HepG2 (cell line): Measurements from ENCODE around the gene PLXNA1. TPM values are rescaled to one million over a fixed set of nuclear protein-coding genes. Genes with fewer than 3 reads are reported as not detected.

Source experiments
- FOXK1 ChIP-seq: sonication (generic); formaldehyde crosslinking; IDR thresholded peaks from 2 replicates; pipeline ENCODE4 v1.4.0; 2020; ENCODE audit warnings: low read depth, missing genetic modification reagents, borderline replicate concordance
- HOXA5 ChIP-seq: sonication (generic); formaldehyde crosslinking; IDR thresholded peaks from 2 replicates; pipeline ENCODE4 v1.4.0; 2020; ENCODE audit warnings: missing genetic modification reagents
- KAT8 ChIP-seq: IDR thresholded peaks from 2 replicates; pipeline ENCODE4 v1.6.1; 2016; ENCODE audit warnings: missing genetic modification reagents, missing compliant biosample characterization
- MAFK ChIP-seq, 2 experiments: IDR thresholded peaks in 1 of 2; conservative IDR thresholded peaks in 1 of 2; 2 replicates each; pipeline ENCODE4 v1.6.1; 2011; ENCODE audit warnings: improper control_type of control experiment in 2 of 2, low read length in 2 of 2
- MEIS2 ChIP-seq: sonication (generic); formaldehyde crosslinking; IDR thresholded peaks from 2 replicates; pipeline ENCODE4 v1.9.0; 2021; ENCODE audit warnings: mild to moderate bottlenecking, missing genetic modification reagents
- NR1H2 ChIP-seq: sonication (generic); formaldehyde crosslinking; IDR thresholded peaks from 2 replicates; pipeline ENCODE4 v1.8.1; 2022; ENCODE audit warnings: low read depth, missing genetic modification reagents, borderline replicate concordance
- PHF21A ChIP-seq: sonication (generic); formaldehyde crosslinking; IDR thresholded peaks from 2 replicates; pipeline ENCODE4 v1.5.0; 2020; ENCODE audit warnings: mild to moderate bottlenecking, missing genetic modification reagents
- RARA ChIP-seq: IDR thresholded peaks from 2 replicates; pipeline ENCODE4 v1.6.1; 2016; ENCODE audit warnings: missing genetic modification reagents, missing compliant biosample characterization
- RFXANK ChIP-seq: IDR thresholded peaks from 2 replicates; pipeline ENCODE4 v1.6.1; 2016
- SMAD9 ChIP-seq: sonication (generic); formaldehyde crosslinking; IDR thresholded peaks from 2 replicates; pipeline ENCODE4 v1.5.1; 2020; ENCODE audit warnings: mild to moderate bottlenecking, missing genetic modification reagents
- SNAI1 ChIP-seq: sonication (generic); formaldehyde crosslinking; IDR thresholded peaks from 2 replicates; pipeline ENCODE4 v1.5.0; 2020; ENCODE audit warnings: mild to moderate bottlenecking, missing genetic modification reagents, borderline replicate concordance
- SRSF1 ChIP-seq: fragments of 200-400 bp; formaldehyde crosslinking; optimal IDR thresholded peaks from 2 replicates; pipeline ENCODE3; 2017; ENCODE audit warnings: mild to moderate bottlenecking, low read depth, low read length, moderate library complexity
- SRSF4 ChIP-seq: fragments of 200-400 bp; formaldehyde crosslinking; IDR thresholded peaks from one replicate; pipeline ENCODE4 v1.6.1; 2018; ENCODE audit warnings: mild to moderate bottlenecking, low read depth, low read length, moderate library complexity; ENCODE audit not compliant: poor library complexity, severe bottlenecking
- SRSF9 ChIP-seq: fragments of 200-400 bp; formaldehyde crosslinking; IDR thresholded peaks from 2 replicates; pipeline ENCODE4 v1.6.1; 2018; ENCODE audit warnings: borderline replicate concordance, mild to moderate bottlenecking, low read depth, low read length; ENCODE audit not compliant: insufficient read depth, poor library complexity, severe bottlenecking
- U2AF1 ChIP-seq: fragments of 200-400 bp; formaldehyde crosslinking; optimal IDR thresholded peaks from 2 replicates; pipeline ENCODE3; 2017; ENCODE audit warnings: mild to moderate bottlenecking, low read depth, low read length
- XBP1 ChIP-seq: sonication (generic); formaldehyde crosslinking; IDR thresholded peaks from 2 replicates; pipeline ENCODE4 v1.5.0; 2020; ENCODE audit warnings: missing genetic modification reagents
- ZNF3 ChIP-seq: IDR thresholded peaks from 2 replicates; pipeline ENCODE4 v1.7.0; 2017; ENCODE audit warnings: inconsistent platforms
- ZNF460 ChIP-seq: sonication (generic); formaldehyde crosslinking; IDR thresholded peaks from 2 replicates; pipeline ENCODE4 v1.5.1; 2020; ENCODE audit warnings: missing genetic modification reagents, mild to moderate bottlenecking, borderline replicate concordance
- ZNF777 ChIP-seq: sonication (generic); formaldehyde crosslinking; IDR thresholded peaks from 2 replicates; pipeline ENCODE4 v1.4.0; 2020; ENCODE audit warnings: missing genetic modification reagents
- ZNF883 ChIP-seq: sonication (generic); formaldehyde crosslinking; IDR thresholded peaks from 2 replicates; pipeline ENCODE4 v1.5.1; 2020; ENCODE audit warnings: mild to moderate bottlenecking, missing genetic modification reagents; ENCODE audit errors: not compliant biosample characterization
- ZSCAN21 ChIP-seq: sonication (generic); formaldehyde crosslinking; IDR thresholded peaks from 2 replicates; pipeline ENCODE4 v1.8.0; 2022; ENCODE audit warnings: mild to moderate bottlenecking, missing genetic modification reagents, moderate library complexity, borderline replicate concordance
- polyA plus RNA-seq, 8 experiments: library from polyadenylated mRNA; depleted of rRNA in 3 of 8; stranded (reverse) in 7 of 8; unstranded in 1 of 8; fragments of >200 nt; fragmentation: Illumina TruSeq in 4 of 8; extraction: Trizol in 4 of 8; gene quantifications; 2 replicates each; pipeline versions ENCODE4 v1.2.1 to v1.2.3, GENCODE V29; 2011 to 2016; ENCODE audit warnings: low read depth in 4 of 8, missing spikeins in 1 of 8, mixed read lengths in 1 of 8; ENCODE audit not compliant: insufficient read depth in 1 of 8
- total RNA-seq, 5 experiments: library from RNA; depleted of rRNA; stranded (reverse); fragments of >200 nt; fragmentation: Illumina TruSeq; extraction: Trizol; gene quantifications; 2 replicates each; pipeline ENCODE4 v1.2.3, GENCODE V29; 2016; ENCODE audit warnings: low read depth in 1 of 5
- TF ChIP-seq, protein P1 (sequence below): sonication (generic); formaldehyde crosslinking; conservative IDR thresholded peaks from 2 replicates; pipeline ENCODE4 v1.5.0; 2020; ENCODE audit warnings: missing genetic modification reagents
- TF ChIP-seq, protein P2 (sequence below): sonication (generic); formaldehyde crosslinking; IDR thresholded peaks from 2 replicates; pipeline ENCODE4 v1.4.0; 2020; ENCODE audit warnings: missing genetic modification reagents, borderline replicate concordance
- TF ChIP-seq, protein P3 (sequence below): sonication (generic); formaldehyde crosslinking; IDR thresholded peaks from 2 replicates; pipeline ENCODE4 v1.5.0; 2020; ENCODE audit warnings: missing genetic modification reagents, mild to moderate bottlenecking, borderline replicate concordance
- TF ChIP-seq, protein P4 (sequence below): IDR thresholded peaks from 2 replicates; pipeline ENCODE4 v1.6.1; 2012; ENCODE audit warnings: inconsistent platforms
- TF ChIP-seq, protein P5 (sequence below): IDR thresholded peaks from 2 replicates; pipeline ENCODE4 v1.6.1; 2016; ENCODE audit warnings: missing biosample characterization, missing genetic modification reagents, low read depth

PLXNA1 gene
- total and polyA plus RNA-seq, 2 of the 13 experiments (the other 11 are each of a cell fraction or from before 2014, with no cell fraction given): 16.6 to 18.2 TPM

DNA sequence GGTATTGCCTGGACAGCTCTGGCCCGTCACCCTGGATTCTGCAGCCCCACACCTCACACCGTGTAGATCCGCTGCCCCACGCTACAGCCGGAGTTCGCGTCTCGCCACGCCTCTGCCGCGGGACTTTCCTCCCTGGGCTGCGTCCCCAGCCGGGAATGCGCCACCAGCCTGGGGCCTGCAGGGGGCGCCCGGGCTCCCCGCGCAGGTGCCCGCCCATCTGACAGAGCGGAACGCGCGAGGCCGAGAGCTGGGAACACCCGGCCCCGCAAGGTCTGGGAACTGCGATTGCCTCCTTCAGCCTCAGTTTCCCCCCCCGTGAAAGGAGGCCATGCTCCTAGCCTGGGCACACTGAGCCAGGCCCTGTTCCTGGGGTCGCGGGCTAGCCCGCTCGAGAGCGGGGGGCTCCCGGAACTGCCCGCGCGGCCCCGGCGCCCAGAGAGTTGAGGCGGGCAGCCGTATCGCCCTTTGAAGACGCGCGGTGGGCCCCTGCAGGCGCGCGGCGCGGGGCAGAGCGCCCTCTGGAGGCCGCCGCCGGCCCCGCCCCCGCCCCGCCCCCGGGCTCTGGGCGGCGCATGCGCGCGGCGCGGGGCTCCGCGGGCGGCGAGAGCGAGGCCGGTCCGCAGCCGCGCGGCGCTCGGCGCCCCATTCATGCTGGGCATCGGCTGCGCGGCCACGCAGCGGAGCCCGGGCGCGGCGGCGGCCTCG is at the start of gene PLXNA1 (continued):
- TF ChIP-seq, protein P1, sequence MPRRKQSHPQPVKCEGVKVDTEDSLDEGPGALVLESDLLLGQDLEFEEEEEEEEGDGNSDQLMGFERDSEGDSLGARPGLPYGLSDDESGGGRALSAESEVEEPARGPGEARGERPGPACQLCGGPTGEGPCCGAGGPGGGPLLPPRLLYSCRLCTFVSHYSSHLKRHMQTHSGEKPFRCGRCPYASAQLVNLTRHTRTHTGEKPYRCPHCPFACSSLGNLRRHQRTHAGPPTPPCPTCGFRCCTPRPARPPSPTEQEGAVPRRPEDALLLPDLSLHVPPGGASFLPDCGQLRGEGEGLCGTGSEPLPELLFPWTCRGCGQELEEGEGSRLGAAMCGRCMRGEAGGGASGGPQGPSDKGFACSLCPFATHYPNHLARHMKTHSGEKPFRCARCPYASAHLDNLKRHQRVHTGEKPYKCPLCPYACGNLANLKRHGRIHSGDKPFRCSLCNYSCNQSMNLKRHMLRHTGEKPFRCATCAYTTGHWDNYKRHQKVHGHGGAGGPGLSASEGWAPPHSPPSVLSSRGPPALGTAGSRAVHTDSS: no peak
- TF ChIP-seq, protein P2, sequence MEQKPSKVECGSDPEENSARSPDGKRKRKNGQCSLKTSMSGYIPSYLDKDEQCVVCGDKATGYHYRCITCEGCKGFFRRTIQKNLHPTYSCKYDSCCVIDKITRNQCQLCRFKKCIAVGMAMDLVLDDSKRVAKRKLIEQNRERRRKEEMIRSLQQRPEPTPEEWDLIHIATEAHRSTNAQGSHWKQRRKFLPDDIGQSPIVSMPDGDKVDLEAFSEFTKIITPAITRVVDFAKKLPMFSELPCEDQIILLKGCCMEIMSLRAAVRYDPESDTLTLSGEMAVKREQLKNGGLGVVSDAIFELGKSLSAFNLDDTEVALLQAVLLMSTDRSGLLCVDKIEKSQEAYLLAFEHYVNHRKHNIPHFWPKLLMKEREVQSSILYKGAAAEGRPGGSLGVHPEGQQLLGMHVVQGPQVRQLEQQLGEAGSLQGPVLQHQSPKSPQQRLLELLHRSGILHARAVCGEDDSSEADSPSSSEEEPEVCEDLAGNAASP: no peak
- TF ChIP-seq U2AF1: peak; percentile 89
- TF ChIP-seq NR1H2 (CRISPR knock-in tag): peak; percentile 86; the same call in 1 of the 2 replicates
- no peak; the same call in 1 of the 2 replicates for TF ChIP-seq MEIS2 (CRISPR knock-in tag)
- TF ChIP-seq SNAI1 (CRISPR knock-in tag): no peak
- TF ChIP-seq PHF21A (CRISPR knock-in tag): no peak
- TF ChIP-seq RARA: no peak
- no peak for TF ChIP-seq HOXA5
- TF ChIP-seq, protein P3, sequence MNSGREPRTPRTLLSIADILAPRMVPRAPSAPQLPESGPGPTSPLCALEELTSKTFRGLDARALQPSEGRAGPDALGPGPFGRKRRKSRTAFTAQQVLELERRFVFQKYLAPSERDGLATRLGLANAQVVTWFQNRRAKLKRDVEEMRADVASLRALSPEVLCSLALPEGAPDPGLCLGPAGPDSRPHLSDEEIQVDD (CRISPR knock-in tag): no peak
- no peak for TF ChIP-seq RFXANK (CRISPR knock-in tag)
- no peak for TF ChIP-seq SRSF9
- TF ChIP-seq, protein P4, sequence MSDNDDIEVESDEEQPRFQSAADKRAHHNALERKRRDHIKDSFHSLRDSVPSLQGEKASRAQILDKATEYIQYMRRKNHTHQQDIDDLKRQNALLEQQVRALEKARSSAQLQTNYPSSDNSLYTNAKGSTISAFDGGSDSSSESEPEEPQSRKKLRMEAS: peak; percentile 85
- no peak for TF ChIP-seq FOXK1
- TF ChIP-seq, protein P5, sequence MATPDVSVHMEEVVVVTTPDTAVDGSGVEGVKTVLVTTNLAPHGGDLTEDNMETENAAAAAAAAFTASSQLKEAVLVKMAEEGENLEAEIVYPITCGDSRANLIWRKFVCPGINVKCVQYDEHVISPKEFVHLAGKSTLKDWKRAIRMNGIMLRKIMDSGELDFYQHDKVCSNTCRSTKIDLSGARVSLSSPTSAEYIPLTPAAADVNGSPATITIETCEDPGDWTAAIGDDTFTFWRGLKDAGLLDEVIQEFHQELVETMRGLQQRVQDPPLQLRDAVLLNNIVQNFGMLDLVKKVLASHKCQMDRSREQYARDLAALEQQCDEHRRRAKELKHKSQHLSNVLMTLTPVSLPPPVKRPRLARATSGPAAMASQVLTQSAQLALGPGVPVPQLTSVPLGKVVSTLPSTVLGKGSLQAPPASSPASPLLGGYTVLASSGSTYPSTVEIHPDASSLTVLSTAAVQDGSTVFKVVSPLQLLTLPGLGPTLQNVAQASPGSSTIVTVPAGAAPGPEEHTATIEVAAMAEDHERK (CRISPR knock-in tag): no peak
- TF ChIP-seq ZNF460: 0 out of 2 replicates have a peak, but pooled peaks have one; percentile 10
- TF ChIP-seq ZSCAN21 (CRISPR knock-in tag): peak; percentile 50; the same call in 1 of the 2 replicates
- TF ChIP-seq SRSF4: no peak
- no peak for TF ChIP-seq SRSF1
- TF ChIP-seq ZNF777 (CRISPR knock-in tag): no peak
- no peak for TF ChIP-seq KAT8 (CRISPR knock-in tag)
- TF ChIP-seq SMAD9 (CRISPR knock-in tag): no peak
- no peak for TF ChIP-seq ZNF883 (CRISPR knock-in tag)
- TF ChIP-seq MAFK (conservative IDR thresholded peaks at IDR 0.05 in 1 of 2, IDR thresholded peaks at IDR 0.05 in 1 of 2; ENCODE audit: low read length in 2 of 2): no peak
- no peak for TF ChIP-seq ZNF3 (CRISPR knock-in tag)
- TF ChIP-seq XBP1 (CRISPR knock-in tag): no peak
